HepG2 (cell line): Measurements from ENCODE around the gene FGF19. TPM values are rescaled to one million over a fixed set of nuclear protein-coding genes. Genes with fewer than 3 reads are reported as not detected.
A peak's percentile ranks its signal among the peaks of the same experiment; 100 is the strongest.

ENCODE experiments used
- BCL6 ChIP-seq: IDR thresholded peaks from 2 replicates; pipeline ENCODE4 v1.6.1; 2016; ENCODE audit warnings: missing genetic modification reagents, missing compliant biosample characterization
- HES4 ChIP-seq: sonication (generic); formaldehyde crosslinking; IDR thresholded peaks from 2 replicates; pipeline ENCODE4 v1.9.0; 2021; ENCODE audit warnings: mild to moderate bottlenecking, missing genetic modification reagents, borderline replicate concordance
- JUND ChIP-seq: sonication (generic); formaldehyde crosslinking; IDR thresholded peaks from 2 replicates; pipeline ENCODE4 v1.8.0; 2022; ENCODE audit warnings: mild to moderate bottlenecking, missing genetic modification reagents
- MEIS2 ChIP-seq: sonication (generic); formaldehyde crosslinking; IDR thresholded peaks from 2 replicates; pipeline ENCODE4 v1.9.0; 2021; ENCODE audit warnings: mild to moderate bottlenecking, missing genetic modification reagents
- NCOA1 ChIP-seq: sonication (generic); formaldehyde crosslinking; IDR thresholded peaks from 2 replicates; pipeline ENCODE4 v1.9.0; 2021; ENCODE audit warnings: missing genetic modification reagents
- NR2F1 ChIP-seq, 2 experiments: fragments of 450-650 bp in 1 of 2; formaldehyde crosslinking in 1 of 2; IDR thresholded peaks; 2 replicates each; pipeline versions ENCODE4 v1.5.0 to v1.6.1; 2016 to 2020; ENCODE audit warnings: mild to moderate bottlenecking in 1 of 2, missing compliant biosample characterization in 1 of 2, missing genetic modification reagents in 1 of 2, moderate library complexity in 1 of 2
- SKIL ChIP-seq: sonication (generic); formaldehyde crosslinking; IDR thresholded peaks from 2 replicates; pipeline ENCODE4 v1.8.0; 2022; ENCODE audit warnings: missing genetic modification reagents, mild to moderate bottlenecking, moderate library complexity, borderline replicate concordance
- SMAD3 ChIP-seq: sonication (generic); formaldehyde crosslinking; IDR thresholded peaks from 2 replicates; pipeline ENCODE4 v1.4.0; 2020; ENCODE audit warnings: missing genetic modification reagents
- SMAD9 ChIP-seq: sonication (generic); formaldehyde crosslinking; IDR thresholded peaks from 2 replicates; pipeline ENCODE4 v1.5.1; 2020; ENCODE audit warnings: mild to moderate bottlenecking, missing genetic modification reagents
- SNAPC2 ChIP-seq: sonication (generic); formaldehyde crosslinking; IDR thresholded peaks from 2 replicates; pipeline ENCODE4 v1.8.1; 2022; ENCODE audit warnings: mild to moderate bottlenecking, missing genetic modification reagents
- SOX13 ChIP-seq, 3 experiments: fragments of 450-650 bp in 1 of 3; sonication (generic) in 1 of 3; formaldehyde crosslinking in 1 of 3; IDR thresholded peaks in 2 of 3; conservative IDR thresholded peaks in 1 of 3; 2 replicates each; pipeline versions ENCODE4 v1.5.0 to v1.6.1; 2016 to 2020; ENCODE audit warnings: antibody characterized with exemption in 1 of 3, mild to moderate bottlenecking in 1 of 3, missing compliant biosample characterization in 1 of 3, missing genetic modification reagents in 1 of 3, moderate library complexity in 1 of 3
- TARDBP ChIP-seq: sonication (generic); formaldehyde crosslinking; IDR thresholded peaks from 2 replicates; pipeline ENCODE4 v1.8.0; 2022; ENCODE audit warnings: mild to moderate bottlenecking, missing genetic modification reagents
- TCF7L2 ChIP-seq: IDR thresholded peaks from 2 replicates; pipeline ENCODE4 v1.6.1; 2011; ENCODE audit warnings: mild to moderate bottlenecking, low read depth, low read length, moderate library complexity
- TMF1 ChIP-seq: sonication (generic); formaldehyde crosslinking; IDR thresholded peaks from 2 replicates; pipeline ENCODE4 v1.8.1; 2022; ENCODE audit warnings: low read depth, missing genetic modification reagents
- ZBTB38 ChIP-seq: sonication (generic); formaldehyde crosslinking; IDR thresholded peaks from 2 replicates; pipeline ENCODE4 v1.5.1; 2020; ENCODE audit warnings: mild to moderate bottlenecking, missing genetic modification reagents
- ZNF10 ChIP-seq: sonication (generic); formaldehyde crosslinking; IDR thresholded peaks from 2 replicates; pipeline ENCODE4 v1.4.0; 2020; ENCODE audit warnings: mild to moderate bottlenecking, low read depth, missing genetic modification reagents, borderline replicate concordance
- ZNF30 ChIP-seq: sonication (generic); formaldehyde crosslinking; IDR thresholded peaks from 2 replicates; pipeline ENCODE4 v1.5.0; 2020; ENCODE audit warnings: mild to moderate bottlenecking, missing genetic modification reagents
- ZNF333 ChIP-seq: sonication (generic); formaldehyde crosslinking; IDR thresholded peaks from 2 replicates; pipeline ENCODE4 v1.4.0; 2020; ENCODE audit warnings: mild to moderate bottlenecking, missing genetic modification reagents, borderline replicate concordance
- ZNF430 ChIP-seq: sonication (generic); formaldehyde crosslinking; IDR thresholded peaks from 2 replicates; pipeline ENCODE4 v1.9.0; 2021; ENCODE audit warnings: mild to moderate bottlenecking, missing genetic modification reagents
- ZNF460 ChIP-seq: sonication (generic); formaldehyde crosslinking; IDR thresholded peaks from 2 replicates; pipeline ENCODE4 v1.5.1; 2020; ENCODE audit warnings: missing genetic modification reagents, mild to moderate bottlenecking, borderline replicate concordance
- ZNF496 ChIP-seq: sonication (generic); formaldehyde crosslinking; IDR thresholded peaks from 2 replicates; pipeline ENCODE4 v1.8.1; 2023; ENCODE audit warnings: mild to moderate bottlenecking, moderate library complexity, missing genetic modification reagents; ENCODE audit not compliant: insufficient replicate concordance
- ZNF589 ChIP-seq: sonication (generic); formaldehyde crosslinking; conservative IDR thresholded peaks from 2 replicates; pipeline ENCODE4 v1.8.0; 2022; ENCODE audit warnings: mild to moderate bottlenecking, moderate library complexity, missing genetic modification reagents
- ZNF772 ChIP-seq: sonication (generic); formaldehyde crosslinking; IDR thresholded peaks from 2 replicates; pipeline ENCODE4 v1.5.0; 2020; ENCODE audit warnings: mild to moderate bottlenecking, missing genetic modification reagents
- ZNF777 ChIP-seq: sonication (generic); formaldehyde crosslinking; IDR thresholded peaks from 2 replicates; pipeline ENCODE4 v1.4.0; 2020; ENCODE audit warnings: missing genetic modification reagents
- ZSCAN5A ChIP-seq: sonication (generic); formaldehyde crosslinking; IDR thresholded peaks from 2 replicates; pipeline ENCODE4 v1.8.0; 2022; ENCODE audit warnings: mild to moderate bottlenecking, missing genetic modification reagents, borderline replicate concordance
- polyA plus RNA-seq, 8 experiments: library from polyadenylated mRNA; depleted of rRNA in 3 of 8; stranded (reverse) in 7 of 8; unstranded in 1 of 8; fragments of >200 nt; fragmentation: Illumina TruSeq in 4 of 8; extraction: Trizol in 4 of 8; gene quantifications; 2 replicates each; pipeline versions ENCODE4 v1.2.1 to v1.2.3, GENCODE V29; 2011 to 2016; ENCODE audit warnings: low read depth in 4 of 8, missing spikeins in 1 of 8, mixed read lengths in 1 of 8; ENCODE audit not compliant: insufficient read depth in 1 of 8
- total RNA-seq, 5 experiments: library from RNA; depleted of rRNA; stranded (reverse); fragments of >200 nt; fragmentation: Illumina TruSeq; extraction: Trizol; gene quantifications; 2 replicates each; pipeline ENCODE4 v1.2.3, GENCODE V29; 2016; ENCODE audit warnings: low read depth in 1 of 5

The FGF19 gene
- total and polyA plus RNA-seq, 2 of the 13 experiments (the other 11 are each of a cell fraction or from before 2014, with no cell fraction given), result 0.07 TPM; not detected in 1

GRCh38 chr11:69667619-69668604, 35.9 kb downstream of the FGF19 start (continued):
- TF ChIP-seq SMAD3 (no peak; the same call in 1 of the 2 replicates), ZNF496 (CRISPR knock-in tag) (no peak), ZNF772 (CRISPR knock-in tag) (peak; percentile 49; the same call in 1 of the 2 replicates), SKIL (peak; percentile 83), ZSCAN5A (peak; percentile 83; the same call in 1 of the 2 replicates), SMAD9 (CRISPR knock-in tag) (no peak), ZNF333 (no peak), NCOA1 (CRISPR knock-in tag) (no peak), ZNF430 (CRISPR knock-in tag) (peak; percentile 97), ZNF460 (no peak; the same call in 1 of the 2 replicates), ZBTB38 (CRISPR knock-in tag) (peak; percentile 73; the same call in 1 of the 2 replicates), TCF7L2 (no peak), TMF1 (CRISPR knock-in tag) (no peak), ZNF30 (CRISPR knock-in tag) (no peak), JUND (no peak), ZNF589 (CRISPR knock-in tag) (no peak), ZNF10 (CRISPR knock-in tag) (no peak), HES4 (CRISPR knock-in tag) (no peak; the same call in 1 of the 2 replicates), SNAPC2 (CRISPR knock-in tag) (0 out of 2 replicates have a peak, but pooled peaks have one; percentile 86), SOX13 (IDR thresholded peaks at IDR 0.05) (no peak), SOX13 (CRISPR knock-in tag; conservative IDR thresholded peaks at IDR 0.05 in 1 of 2, IDR thresholded peaks at IDR 0.05 in 1 of 2) (peak in 1 of 2 experiments; percentile 87; a peak in 2 of 4 replicates), MEIS2 (peak; percentile 64), TARDBP (CRISPR knock-in tag) (peak; percentile 87; the same call in 1 of the 2 replicates), ZNF777 (CRISPR knock-in tag) (0 out of 2 replicates have a peak, but pooled peaks have one; percentile 71), NR2F1 (CRISPR knock-in tag; IDR thresholded peaks at IDR 0.05) (no peak; a peak in 1 of 4 replicates), BCL6 (peak; percentile 99)
